ENCODE data around the gene PRXL2C.
"Not testable (repeated sequence)": the region's sequence is repeated elsewhere in the genome, so short reads cannot be mapped to it uniquely, and the experiment has no call there.

- not testable (repeated sequence) for TF ChIP-seq EZH2 (IDR thresholded peaks at IDR 0.05; ENCODE audit: borderline replicate concordance, low read depth, low read length, severe bottlenecking); CTCF (IDR thresholded peaks at IDR 0.05; ENCODE audit: borderline replicate concordance, extremely low read depth, low read length, poor library complexity, severe bottlenecking)
These were observed 40.5 kb downstream of the PRXL2C start for GRCh38 chr9:96614664-96615063.

All from DND-41 (cell line).